GM12892 (cell line): Measurements from ENCODE around the gene FNDC3A.

Experiments used
- POLR2A ChIP-seq: IDR thresholded peaks from 2 replicates; pipeline ENCODE4 v1.6.1; 2011; ENCODE audit warnings: low read depth, low read length, control low read depth
- POLR2AphosphoS5 ChIP-seq: IDR thresholded peaks from 2 replicates; pipeline ENCODE4 v1.6.1; 2011; ENCODE audit warnings: low read depth, low read length, control low read depth
- TAF1 ChIP-seq: IDR thresholded peaks from 2 replicates; pipeline ENCODE4 v1.6.1; 2011; ENCODE audit warnings: low read depth, mild to moderate bottlenecking, control low read depth, low read length, borderline replicate concordance

GRCh38 chr13:48928757-48929430 lies 46.8 kb upstream of the FNDC3A start:
- no peak for TF ChIP-seq POLR2A
- TF ChIP-seq POLR2AphosphoS5 = no peak
- no peak for TF ChIP-seq TAF1
